ENCODE measurements around the gene STK24.

- TF ChIP-seq CTCF (IDR thresholded peaks at IDR 0.05; ENCODE audit: control extremely low read depth in 1 of 3, insufficient read depth in 1 of 3, low read depth in 1 of 3, low read length in 3 of 3) (no peak), SUZ12 (IDR thresholded peaks at IDR 0.05; ENCODE audit: low read length) (no peak), ATF3 (IDR thresholded peaks at IDR 0.05; ENCODE audit: insufficient read depth, low read depth, low read length) (no peak), KDM1A (IDR thresholded peaks at IDR 0.05; ENCODE audit: borderline replicate concordance, low read length) (no peak), SP1 (IDR thresholded peaks at IDR 0.05; ENCODE audit: low read depth, low read length) (no peak), POLR2AphosphoS5 (IDR thresholded peaks at IDR 0.05; ENCODE audit: low read depth, low read length) (peak; percentile 12; the same call in 1 of the 2 replicates)
Observed at GRCh38 chr13:98571955-98572662, 4.8 kb downstream of the STK24 start.
